ENCODE measurements around the gene TMIE.

TMIE gene

GRCh38 chr3:46716461-46717441 is 15.6 kb downstream of the TMIE start:
- Histone ChIP-seq H3K4me1 (ENCODE audit: control insufficient read depth, insufficient read depth, low read length) (no peaks in the 10 kb centered on the region), H3K27ac (ENCODE audit: low read depth, low read length) (no peak overlapping the region), H3K36me3 (ENCODE audit: control insufficient read depth, insufficient read depth, low read length) (no peaks in the 10 kb centered on the region), H3K9ac (ENCODE audit: low read length) (no peak overlapping the region), H3K27me3 (ENCODE audit: control insufficient read depth, insufficient read depth, low read length) (no peaks in the 10 kb centered on the region), H3K4me3 (ENCODE audit: low read length) (no peak overlapping the region)

DNA sequence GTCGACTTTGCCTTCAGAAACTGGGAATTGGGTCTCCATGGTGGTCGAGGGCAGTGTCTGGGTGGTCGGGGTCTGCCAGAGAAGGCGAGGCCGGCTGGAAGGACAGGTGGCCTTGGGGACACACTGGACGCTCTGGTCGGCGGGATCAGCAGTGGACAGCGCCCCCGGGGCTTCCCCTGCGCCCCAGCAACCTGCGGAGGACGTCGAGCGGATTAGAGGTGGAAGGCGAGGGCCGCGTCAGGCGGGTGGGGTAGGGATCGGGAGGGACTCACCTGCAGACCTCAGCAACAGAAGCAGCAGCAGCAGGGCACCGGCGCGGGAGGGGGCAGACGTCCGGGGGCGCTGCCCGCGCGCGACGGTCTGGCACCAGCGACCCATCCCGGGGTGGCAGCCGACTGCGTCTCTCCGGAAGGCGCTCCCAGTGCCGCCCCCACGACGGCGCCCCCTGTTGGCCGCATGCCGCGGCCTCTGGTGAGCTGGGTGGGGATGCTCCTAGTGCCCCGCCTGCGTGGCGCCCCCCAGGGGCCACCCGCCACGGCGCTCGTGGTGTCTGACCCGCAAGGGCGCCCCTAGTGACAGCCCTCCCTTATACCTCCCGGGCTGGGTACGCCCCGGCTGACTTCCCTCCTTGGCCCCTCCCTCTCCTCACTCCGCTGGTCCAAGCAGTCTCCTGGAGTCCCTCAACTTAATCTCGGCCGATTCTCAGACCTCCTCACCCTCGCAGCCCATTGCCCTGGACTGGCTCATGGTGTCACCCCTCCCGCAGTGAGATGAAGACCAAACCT is 16.4 kb downstream of the TMIE start, which contains the start of gene PRSS50:
PRSS50 (minus strand) TSS at position 423 of the 785 bp plus-strand sequence; CDS start at position 378, 45 bp downstream.
- no peaks in the 10 kb centered on the region for H3K36me3 ChIP-seq (ENCODE audit: control insufficient read depth, insufficient read depth, low read length)
- no peaks in the 10 kb centered on the region for H3K27me3 ChIP-seq (ENCODE audit: control insufficient read depth, insufficient read depth, low read length)
- H3K27ac ChIP-seq (ENCODE audit: low read depth, low read length), result no peak within 1 kb of the TSS
- H3K9ac ChIP-seq (ENCODE audit: low read length), result no peak within 1 kb of the TSS
- H3K4me1 ChIP-seq (ENCODE audit: control insufficient read depth, insufficient read depth, low read length), result no peaks in the 10 kb centered on the region
- H3K4me3 ChIP-seq (ENCODE audit: low read length), result no peak within 1 kb of the TSS

DNA sequence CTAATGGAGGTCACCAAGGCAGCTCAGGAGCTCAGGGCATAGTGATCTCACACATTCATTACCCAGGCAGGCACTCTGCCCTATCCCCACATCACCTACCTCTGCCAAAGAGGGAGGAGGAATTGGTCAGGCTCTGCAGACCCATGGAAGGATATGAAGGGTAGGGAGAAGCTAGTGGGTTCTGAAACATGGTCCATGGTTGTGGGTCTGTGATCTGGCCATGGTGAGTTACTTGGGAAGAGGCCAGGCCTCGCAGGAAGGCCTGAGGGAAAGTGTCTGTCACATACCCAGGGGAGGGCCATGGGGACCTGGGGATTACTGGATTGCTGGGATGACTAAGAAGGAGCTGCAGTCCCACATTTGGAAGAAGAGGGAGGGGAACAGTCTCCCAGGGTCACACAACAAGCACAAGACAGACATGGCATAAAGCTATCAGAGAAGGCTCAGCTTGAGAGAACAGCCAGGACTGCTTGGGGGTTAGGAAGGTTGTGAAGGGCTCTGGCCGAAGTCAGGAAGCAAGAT is 17.9 kb downstream of the TMIE start:
- no peak overlapping the region for H3K27ac ChIP-seq (ENCODE audit: low read depth, low read length)
- no peak overlapping the region for H3K9ac ChIP-seq (ENCODE audit: low read length)
- H3K27me3 ChIP-seq (ENCODE audit: control insufficient read depth, insufficient read depth, low read length), result no peaks in the 10 kb centered on the region
- no peaks in the 10 kb centered on the region for H3K4me1 ChIP-seq (ENCODE audit: control insufficient read depth, insufficient read depth, low read length)
- no peaks in the 10 kb centered on the region for H3K36me3 ChIP-seq (ENCODE audit: control insufficient read depth, insufficient read depth, low read length)
- no peak overlapping the region for H3K4me3 ChIP-seq (ENCODE audit: low read length)

DNA sequence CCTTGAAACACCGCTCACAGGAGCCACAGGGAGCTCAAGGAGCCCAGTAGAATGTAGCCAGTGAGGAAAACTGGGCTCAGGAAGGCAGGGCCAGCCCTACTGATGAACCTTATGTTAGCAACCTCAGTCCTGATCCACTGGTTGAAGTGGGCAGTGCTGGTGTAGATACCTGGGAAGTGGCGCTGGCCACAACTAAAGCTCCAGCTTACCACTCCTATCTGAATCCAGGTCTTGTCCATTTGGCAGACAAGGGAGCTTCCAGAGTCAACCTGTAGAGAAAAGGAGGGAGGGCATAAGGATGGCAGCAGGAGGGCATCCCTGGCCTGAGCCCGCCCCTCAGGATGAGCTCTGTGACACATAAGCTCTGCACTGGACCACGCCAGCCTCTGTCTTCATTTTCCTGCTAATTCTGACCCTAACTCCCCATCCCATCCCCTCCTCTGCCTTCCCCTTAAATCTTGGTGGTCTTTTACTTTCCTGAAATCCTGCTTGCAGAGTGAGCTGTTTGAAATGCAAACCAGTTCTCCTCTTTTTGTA is 18.6 kb downstream of the TMIE start:
- H3K9ac ChIP-seq (ENCODE audit: low read length), result no peak overlapping the region
- no peaks in the 10 kb centered on the region for H3K36me3 ChIP-seq (ENCODE audit: control insufficient read depth, insufficient read depth, low read length)
- H3K4me3 ChIP-seq (ENCODE audit: low read length), result no peak overlapping the region
- H3K27me3 ChIP-seq (ENCODE audit: control insufficient read depth, insufficient read depth, low read length), result no peaks in the 10 kb centered on the region
- H3K27ac ChIP-seq (ENCODE audit: low read depth, low read length), result no peak overlapping the region
- H3K4me1 ChIP-seq (ENCODE audit: control insufficient read depth, insufficient read depth, low read length), result no peaks in the 10 kb centered on the region

GRCh38 chr3:46721009-46721408 is 19.8 kb downstream of the TMIE start:
- no peaks in the 10 kb centered on the region for H3K36me3 ChIP-seq (ENCODE audit: control insufficient read depth, insufficient read depth, low read length)
- H3K9ac ChIP-seq (ENCODE audit: low read length), result no peak overlapping the region
- no peak overlapping the region for H3K4me3 ChIP-seq (ENCODE audit: low read length)
- H3K4me1 ChIP-seq (ENCODE audit: control insufficient read depth, insufficient read depth, low read length), result no peaks in the 10 kb centered on the region
- no peaks in the 10 kb centered on the region for H3K27me3 ChIP-seq (ENCODE audit: control insufficient read depth, insufficient read depth, low read length)
- no peak overlapping the region for H3K27ac ChIP-seq (ENCODE audit: low read depth, low read length)

- Histone ChIP-seq H3K4me1 (ENCODE audit: control insufficient read depth, insufficient read depth, low read length) (no peaks in the 10 kb centered on the region), H3K36me3 (ENCODE audit: control insufficient read depth, insufficient read depth, low read length) (no peaks in the 10 kb centered on the region), H3K9ac (ENCODE audit: low read length) (no peak overlapping the region), H3K27me3 (ENCODE audit: control insufficient read depth, insufficient read depth, low read length) (no peaks in the 10 kb centered on the region), H3K4me3 (ENCODE audit: low read length) (no peak overlapping the region), H3K27ac (ENCODE audit: low read depth, low read length) (no peak overlapping the region)
These were observed 21.3 kb downstream of the TMIE start for GRCh38 chr3:46722443-46722842.

- H3K27me3 ChIP-seq (ENCODE audit: control insufficient read depth, insufficient read depth, low read length), result no peaks in the 10 kb centered on the region
- H3K36me3 ChIP-seq (ENCODE audit: control insufficient read depth, insufficient read depth, low read length), result no peaks in the 10 kb centered on the region
- H3K27ac ChIP-seq (ENCODE audit: low read depth, low read length), result no peak overlapping the region
- H3K4me3 ChIP-seq (ENCODE audit: low read length), result no peak overlapping the region
- no peaks in the 10 kb centered on the region for H3K4me1 ChIP-seq (ENCODE audit: control insufficient read depth, insufficient read depth, low read length)
- H3K9ac ChIP-seq (ENCODE audit: low read length), result no peak overlapping the region
These were observed 23.2 kb downstream of the TMIE start for GRCh38 chr3:46724424-46724823.

- Histone ChIP-seq H3K27ac (ENCODE audit: low read depth, low read length) (no peak overlapping the region), H3K27me3 (ENCODE audit: control insufficient read depth, insufficient read depth, low read length) (no peaks in the 10 kb centered on the region), H3K9ac (ENCODE audit: low read length) (no peak overlapping the region), H3K36me3 (ENCODE audit: control insufficient read depth, insufficient read depth, low read length) (no peaks in the 10 kb centered on the region), H3K4me1 (ENCODE audit: control insufficient read depth, insufficient read depth, low read length) (no peaks in the 10 kb centered on the region), H3K4me3 (ENCODE audit: low read length) (no peak overlapping the region)
These were observed 24.6 kb downstream of the TMIE start for GRCh38 chr3:46725621-46726314.

DNA sequence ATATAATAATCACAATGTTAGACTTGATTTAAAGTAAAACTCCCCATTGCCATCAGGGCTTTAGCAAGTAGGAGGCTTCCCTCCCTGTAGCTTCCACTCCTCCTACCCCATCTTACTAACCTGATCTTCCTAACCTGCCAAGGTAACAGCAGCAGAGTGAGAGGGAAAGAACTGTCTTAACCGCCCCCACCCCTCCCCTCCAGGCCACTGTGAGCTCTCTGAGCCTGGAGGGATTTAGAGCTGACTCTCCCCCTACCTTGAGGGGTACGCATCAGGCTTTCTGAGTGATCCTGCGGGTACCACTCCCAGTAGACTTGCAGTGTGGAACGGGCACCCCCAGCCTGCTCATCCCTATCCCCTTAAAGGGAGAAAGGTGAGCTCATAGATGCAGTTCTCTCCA is 27.8 kb downstream of the TMIE start:
- H3K4me1 ChIP-seq (ENCODE audit: control insufficient read depth, insufficient read depth, low read length), result no peaks in the 10 kb centered on the region
- no peaks in the 10 kb centered on the region for H3K36me3 ChIP-seq (ENCODE audit: control insufficient read depth, insufficient read depth, low read length)
- H3K9ac ChIP-seq (ENCODE audit: low read length), result no peak overlapping the region
- no peak overlapping the region for H3K4me3 ChIP-seq (ENCODE audit: low read length)
- no peaks in the 10 kb centered on the region for H3K27me3 ChIP-seq (ENCODE audit: control insufficient read depth, insufficient read depth, low read length)
- H3K27ac ChIP-seq (ENCODE audit: low read depth, low read length), result no peak overlapping the region

DNA sequence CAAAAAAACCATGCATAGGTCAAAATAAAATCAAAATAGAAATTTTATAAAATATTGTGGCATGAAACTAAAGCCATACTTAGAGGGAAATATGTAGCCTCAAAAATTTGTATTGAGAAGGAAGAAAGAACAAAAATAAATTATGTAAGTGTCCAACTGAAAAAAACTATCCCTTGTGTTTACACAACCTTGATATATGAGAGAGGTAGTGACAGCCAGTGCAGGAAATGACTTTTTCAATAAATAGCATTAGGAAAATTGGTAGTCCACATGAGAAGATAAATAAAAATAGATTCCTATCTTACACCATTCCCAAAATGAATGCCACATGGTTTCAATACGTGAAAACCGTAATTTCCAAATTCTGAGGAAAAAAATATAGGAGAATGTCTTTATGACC is 29.6 kb downstream of the TMIE start:
- H3K4me3 ChIP-seq (ENCODE audit: low read length), result no peak overlapping the region
- H3K27me3 ChIP-seq (ENCODE audit: control insufficient read depth, insufficient read depth, low read length), result no peaks in the 10 kb centered on the region
- no peaks in the 10 kb centered on the region for H3K4me1 ChIP-seq (ENCODE audit: control insufficient read depth, insufficient read depth, low read length)
- no peak overlapping the region for H3K9ac ChIP-seq (ENCODE audit: low read length)
- H3K36me3 ChIP-seq (ENCODE audit: control insufficient read depth, insufficient read depth, low read length), result no peaks in the 10 kb centered on the region
- H3K27ac ChIP-seq (ENCODE audit: low read depth, low read length), result no peak overlapping the region

DNA sequence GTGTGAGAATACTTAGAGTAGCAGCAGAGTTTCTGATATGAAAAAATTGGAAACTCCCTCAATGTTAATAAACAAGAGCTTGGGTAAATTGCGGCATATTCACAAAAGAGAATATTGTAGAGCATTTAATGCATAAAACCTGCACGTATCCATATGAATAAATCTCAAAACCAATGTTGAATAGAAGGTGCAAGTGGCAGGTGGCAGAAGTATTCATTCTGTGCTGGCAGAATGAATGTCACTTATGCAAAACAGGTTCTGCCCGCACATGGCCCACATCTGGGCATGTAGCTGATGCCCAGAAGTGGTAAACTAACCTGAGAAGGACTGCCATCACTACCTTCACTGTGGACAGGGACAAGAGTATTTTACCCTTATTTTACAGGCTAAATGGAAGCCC is 30.6 kb downstream of the TMIE start:
- H3K9ac ChIP-seq (ENCODE audit: low read length), result no peak overlapping the region
- no peak overlapping the region for H3K4me3 ChIP-seq (ENCODE audit: low read length)
- H3K4me1 ChIP-seq (ENCODE audit: control insufficient read depth, insufficient read depth, low read length), result no peaks in the 10 kb centered on the region
- H3K36me3 ChIP-seq (ENCODE audit: control insufficient read depth, insufficient read depth, low read length), result no peaks in the 10 kb centered on the region
- no peaks in the 10 kb centered on the region for H3K27me3 ChIP-seq (ENCODE audit: control insufficient read depth, insufficient read depth, low read length)
- H3K27ac ChIP-seq (ENCODE audit: low read depth, low read length), result no peak overlapping the region

Data from rectal smooth muscle tissue (tissue), 1 donor.